ENCODE measurements around the gene TRIM58. TPM values are rescaled to one million over a fixed set of nuclear protein-coding genes. Genes with fewer than 3 reads are reported as not detected.
A peak's percentile ranks its signal among the peaks of the same experiment; 100 is the strongest.

TRIM58 gene
- total RNA-seq, 1 experiment from 2014 or later: 1.7 TPM

GRCh38 chr1:247857985-247858619 lies 1.1 kb downstream of the TRIM58 start:
- Histone ChIP-seq H3K79me2 (ENCODE audit: insufficient read depth, low read length) (peaks cover 2% of the 10 kb centered on the region; the same call in 1 of the 2 replicates), H2BK5ac (ENCODE audit: insufficient read length, low read length) (no peak overlapping the region), H3K14ac (ENCODE audit: insufficient read depth, low read length) (no peak overlapping the region), H2BK20ac (ENCODE audit: low read depth, low read length, poor library complexity, severe bottlenecking) (no peak overlapping the region), H3K79me1 (ENCODE audit: insufficient read depth, low read depth, low read length, poor library complexity, severe bottlenecking) (no peaks in the 10 kb centered on the region), H2BK12ac (ENCODE audit: insufficient read length, low read depth, low read length) (no peak overlapping the region), H3K27me3 (ENCODE audit: insufficient read depth, low read length) (peaks cover 2% of the 10 kb centered on the region; the same call in 1 of the 2 replicates), H3K27ac (ENCODE audit: insufficient read length, low read depth, low read length) (no peak overlapping the region), H2AK5ac (ENCODE audit: insufficient read length, low read length) (no peak overlapping the region), H4K8ac (replicated peaks; ENCODE audit: insufficient read length, low read depth, low read length) (no peak overlapping the region), H3K56ac (ENCODE audit: insufficient read length, low read depth, low read length) (no peak overlapping the region), H4K20me1 (ENCODE audit: control insufficient read depth, insufficient read depth, insufficient read length) (no peaks in the 10 kb centered on the region), H3K4me1 (ENCODE audit: insufficient read depth, low read length) (no peaks in the 10 kb centered on the region), H3K4me2 (ENCODE audit: insufficient read depth, insufficient read length, low read length) (peak overlapping the region; percentile 11), H4K91ac (ENCODE audit: insufficient read length, low read depth, low read length) (no peak overlapping the region), H2AFZ (ENCODE audit: low read length) (no peak overlapping the region), H2BK15ac (ENCODE audit: low read depth, low read length) (no peak overlapping the region), H3K23me2 (ENCODE audit: insufficient read length, low read depth, low read length, poor library complexity, severe bottlenecking) (no peaks in the 10 kb centered on the region), H3K4ac (ENCODE audit: low read depth, low read length) (no peak overlapping the region), H2BK120ac (ENCODE audit: low read depth, low read length, poor library complexity, severe bottlenecking) (no peak overlapping the region), H3T11ph (ENCODE audit: low read length) (no peak overlapping the region), H4K5ac (ENCODE audit: insufficient read length, low read depth, low read length) (no peak overlapping the region), H3K23ac (ENCODE audit: insufficient read length, low read depth, low read length) (no peak overlapping the region), H3K9ac (ENCODE audit: extremely low read depth, insufficient read length, low read length) (no peak overlapping the region), H3K18ac (ENCODE audit: insufficient read length, low read depth, low read length) (no peak overlapping the region), H3K9me3 (ENCODE audit: control insufficient read depth, low read depth, low read length) (peaks cover 13% of the 10 kb centered on the region)
- Mint-ChIP-seq H3K36me3 (ENCODE audit: insufficient read depth in 1 of 3, low read depth in 3 of 3) (no peaks in the 10 kb centered on the region), H3K27ac (no peak overlapping the region), H3K27me3 (ENCODE audit: low read depth) (peaks cover 10% of the 10 kb centered on the region), H3K4me3 (peak overlapping the region; percentile 67 to 84), H3K4me1 (peaks cover 0 to 7% of the 10 kb centered on the region in 2 experiments; a peak in 3 of 4 replicates), H3K9me3 (peaks cover 54 to 65% of the 10 kb centered on the region in 2 experiments)
- DNase-seq: no peak
- WGBS (ENCODE audit: extremely low coverage, insufficient read length, low lambda C conversion rate): no CpG with 5 or more reads among the region's 15 CpGs
- TF ChIP-seq, protein P1, sequence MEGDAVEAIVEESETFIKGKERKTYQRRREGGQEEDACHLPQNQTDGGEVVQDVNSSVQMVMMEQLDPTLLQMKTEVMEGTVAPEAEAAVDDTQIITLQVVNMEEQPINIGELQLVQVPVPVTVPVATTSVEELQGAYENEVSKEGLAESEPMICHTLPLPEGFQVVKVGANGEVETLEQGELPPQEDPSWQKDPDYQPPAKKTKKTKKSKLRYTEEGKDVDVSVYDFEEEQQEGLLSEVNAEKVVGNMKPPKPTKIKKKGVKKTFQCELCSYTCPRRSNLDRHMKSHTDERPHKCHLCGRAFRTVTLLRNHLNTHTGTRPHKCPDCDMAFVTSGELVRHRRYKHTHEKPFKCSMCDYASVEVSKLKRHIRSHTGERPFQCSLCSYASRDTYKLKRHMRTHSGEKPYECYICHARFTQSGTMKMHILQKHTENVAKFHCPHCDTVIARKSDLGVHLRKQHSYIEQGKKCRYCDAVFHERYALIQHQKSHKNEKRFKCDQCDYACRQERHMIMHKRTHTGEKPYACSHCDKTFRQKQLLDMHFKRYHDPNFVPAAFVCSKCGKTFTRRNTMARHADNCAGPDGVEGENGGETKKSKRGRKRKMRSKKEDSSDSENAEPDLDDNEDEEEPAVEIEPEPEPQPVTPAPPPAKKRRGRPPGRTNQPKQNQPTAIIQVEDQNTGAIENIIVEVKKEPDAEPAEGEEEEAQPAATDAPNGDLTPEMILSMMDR (conservative IDR thresholded peaks at IDR 0.05): no peak

All from H9 (cell line).